Measurements from ENCODE around the gene LDAH.

Gene LDAH

GRCh38 chr2:20781656-20782265 lies 41.1 kb downstream of the LDAH start:
- DNase-seq = no peak

GRCh38 chr2:20771299-20771698 lies 51.6 kb downstream of the LDAH start:
- DNase-seq = no peak

GRCh38 chr2:20766798-20767644 lies 55.9 kb downstream of the LDAH start:
- no peak for DNase-seq

GRCh38 chr2:20766213-20766612 lies 56.7 kb downstream of the LDAH start:
- no peak for DNase-seq

- DNase-seq = no peak
Observed at GRCh38 chr2:20762945-20763683, 59.8 kb downstream of the LDAH start.

GRCh38 chr2:20759487-20759886 lies 63.4 kb downstream of the LDAH start:
- no peak for DNase-seq

- DNase-seq = no peak
Observed at GRCh38 chr2:20758997-20759396, 63.9 kb downstream of the LDAH start.

- DNase-seq = no peak
Observed at GRCh38 chr2:20757405-20758090, 65.4 kb downstream of the LDAH start.

GRCh38 chr2:20755132-20755800 lies 67.6 kb downstream of the LDAH start:
- no peak for DNase-seq

- no peak for DNase-seq
Observed at GRCh38 chr2:20752293-20752692, 70.6 kb downstream of the LDAH start.

GRCh38 chr2:20747317-20747716 lies 75.6 kb downstream of the LDAH start:
- no peak for DNase-seq

GRCh38 chr2:20745924-20746555 lies 76.9 kb downstream of the LDAH start:
- DNase-seq = no peak

- no peak for DNase-seq
Observed at GRCh38 chr2:20744366-20745335, 78.2 kb downstream of the LDAH start.

- no peak for DNase-seq
Observed at GRCh38 chr2:20738772-20739171, 84.1 kb downstream of the LDAH start.

- no peak for DNase-seq
Observed at GRCh38 chr2:20737505-20737904, 85.4 kb downstream of the LDAH start.

GRCh38 chr2:20728114-20728758 lies 94.7 kb downstream of the LDAH start:
- no peak for DNase-seq

- no peak for DNase-seq
Observed at GRCh38 chr2:20726913-20727312, 96.0 kb downstream of the LDAH start.

- no peak for DNase-seq
Observed at GRCh38 chr2:20725782-20726181, 97.1 kb downstream of the LDAH start.

- no peak for DNase-seq
Observed at GRCh38 chr2:20724500-20725053, 98.3 kb downstream of the LDAH start.

All from nucleus accumbens (tissue), 56 donors.